Esophagus squamous epithelium (tissue), 4 donors: ENCODE data around the gene TRIM77.
"Not testable (repeated sequence)": the region's sequence is repeated elsewhere in the genome, so short reads cannot be mapped to it uniquely, and the experiment has no call there.

ENCODE experiments used
- POLR2A ChIP-seq, 4 donors: fragments of 450-650 bp; IDR thresholded peaks; one replicate each; pipeline ENCODE4 v1.6.1; 2017; ENCODE audit warnings: antibody characterized with exemption in 4 of 4, mild to moderate bottlenecking in 4 of 4, moderate library complexity in 3 of 4
- TF ChIP-seq, protein P1 (sequence below), 6 experiments: fragments of 450-650 bp in 4 of 6; fragments of 200-600 bp in 2 of 6; sonication (generic) in 2 of 6; IDR thresholded peaks; one replicate each; pipeline ENCODE4 v1.5.1; 2016 to 2019; ENCODE audit warnings: antibody characterized with exemption in 6 of 6, mild to moderate bottlenecking in 4 of 6, moderate library complexity in 4 of 6

DNA sequence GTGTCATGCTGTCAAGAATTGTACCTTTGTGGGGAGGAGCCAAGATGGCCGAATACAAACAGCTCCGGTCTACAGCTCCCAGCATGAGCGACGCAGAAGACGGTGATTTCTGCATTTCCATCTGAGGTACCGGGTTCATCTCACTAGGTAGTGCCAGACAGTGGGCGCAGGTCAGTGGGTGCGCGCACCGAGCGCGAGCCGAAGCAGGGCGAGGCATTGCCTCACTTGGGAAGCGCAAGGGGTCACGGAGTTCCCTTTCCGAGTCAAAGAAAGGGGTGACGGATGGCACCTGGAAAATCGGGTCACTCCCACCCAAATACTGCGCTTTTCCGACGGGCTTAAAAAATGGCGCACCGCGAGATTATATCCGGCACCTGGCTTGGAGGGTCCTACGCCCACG lies 34.1 kb downstream of the TRIM77 start:
- TF ChIP-seq, protein P1, sequence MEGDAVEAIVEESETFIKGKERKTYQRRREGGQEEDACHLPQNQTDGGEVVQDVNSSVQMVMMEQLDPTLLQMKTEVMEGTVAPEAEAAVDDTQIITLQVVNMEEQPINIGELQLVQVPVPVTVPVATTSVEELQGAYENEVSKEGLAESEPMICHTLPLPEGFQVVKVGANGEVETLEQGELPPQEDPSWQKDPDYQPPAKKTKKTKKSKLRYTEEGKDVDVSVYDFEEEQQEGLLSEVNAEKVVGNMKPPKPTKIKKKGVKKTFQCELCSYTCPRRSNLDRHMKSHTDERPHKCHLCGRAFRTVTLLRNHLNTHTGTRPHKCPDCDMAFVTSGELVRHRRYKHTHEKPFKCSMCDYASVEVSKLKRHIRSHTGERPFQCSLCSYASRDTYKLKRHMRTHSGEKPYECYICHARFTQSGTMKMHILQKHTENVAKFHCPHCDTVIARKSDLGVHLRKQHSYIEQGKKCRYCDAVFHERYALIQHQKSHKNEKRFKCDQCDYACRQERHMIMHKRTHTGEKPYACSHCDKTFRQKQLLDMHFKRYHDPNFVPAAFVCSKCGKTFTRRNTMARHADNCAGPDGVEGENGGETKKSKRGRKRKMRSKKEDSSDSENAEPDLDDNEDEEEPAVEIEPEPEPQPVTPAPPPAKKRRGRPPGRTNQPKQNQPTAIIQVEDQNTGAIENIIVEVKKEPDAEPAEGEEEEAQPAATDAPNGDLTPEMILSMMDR (IDR thresholded peaks at IDR 0.05) = not testable (repeated sequence)
- TF ChIP-seq POLR2A (IDR thresholded peaks at IDR 0.05) = not testable (repeated sequence)
